PC-9 (cell line): ENCODE data around the gene KIF6. TPM values are rescaled to one million over a fixed set of nuclear protein-coding genes. Genes with fewer than 3 reads are reported as not detected.

Source experiments
- BruUV-seq: library from RNA; stranded (reverse); fragments of 400-500 nt; replicated peaks from 2 replicates; lab custom pipeline; 2021; lab: Mats Ljungman, UMichigan
- CTCF ChIA-PET: fragments of 300-600 bp; sonication (Branson Sonifier 250); formaldehyde crosslinking; loops from one replicate; lab custom pipeline; 2022; ENCODE audit warnings: antibody characterized with exemption; lab: Charles Lee
- POLR2A ChIA-PET: fragments of 300-600 bp; sonication (Branson Sonifier 250); formaldehyde crosslinking; loops from one replicate; lab custom pipeline; 2022; ENCODE audit warnings: antibody characterized with exemption; ENCODE audit not compliant: unreplicated experiment; lab: Charles Lee
- DNase-seq, 2 experiments: peaks; one replicate each; pipeline versions ENCODE4 v3.0.0 to v3.0.0-alpha.2; 2015 to 2022; ENCODE audit warnings: mixed read lengths in 1 of 2
- H2AFZ ChIP-seq: fragments of 200-600 bp; sonication (generic); 2 replicates; pipeline ENCODE4 v1.8.1; 2017; ENCODE audit warnings: antibody characterized with exemption
- H3F3A ChIP-seq: fragments of 200-600 bp; sonication (generic); 2 replicates; pipeline ENCODE4 v1.8.1; 2017; ENCODE audit warnings: antibody characterized with exemption, mild to moderate bottlenecking, low read depth; ENCODE audit not compliant: insufficient read depth
- H3K27ac ChIP-seq: fragments of 200-600 bp; sonication (generic); 2 replicates; pipeline ENCODE4 v1.6.1; 2016; ENCODE audit warnings: mixed run types
- H3K27me3 ChIP-seq: fragments of 200-600 bp; sonication (generic); 2 replicates; pipeline ENCODE4 v1.6.1; 2016; ENCODE audit warnings: low read depth, mixed run types; ENCODE audit not compliant: insufficient read depth
- H3K36me3 ChIP-seq: fragments of 200-600 bp; sonication (generic); 2 replicates; pipeline ENCODE4 v1.6.1; 2016; ENCODE audit warnings: low read depth, mixed run types
- H3K4me1 ChIP-seq: fragments of 200-600 bp; sonication (generic); replicated peaks from 2 replicates; pipeline ENCODE4 v1.6.1; 2016; ENCODE audit warnings: mixed run types; ENCODE audit not compliant: insufficient read depth
- H3K4me2 ChIP-seq: fragments of 200-600 bp; sonication (generic); 2 replicates; pipeline ENCODE4 v1.6.1; 2017; ENCODE audit warnings: mixed run types
- H3K4me3 ChIP-seq: fragments of 200-600 bp; sonication (generic); 2 replicates; pipeline ENCODE4 v1.6.1; 2016; ENCODE audit warnings: mixed run types
- H3K79me2 ChIP-seq: fragments of 200-600 bp; sonication (generic); 2 replicates; pipeline ENCODE4 v1.6.1; 2017; ENCODE audit warnings: low read depth, mixed run types
- H3K9me2 ChIP-seq: fragments of 200-600 bp; sonication (generic); 2 replicates; pipeline ENCODE4 v1.8.1; 2017; ENCODE audit warnings: mild to moderate bottlenecking; ENCODE audit not compliant: insufficient read depth
- H3K9me3 ChIP-seq: fragments of 200-600 bp; sonication (generic); 2 replicates; pipeline ENCODE4 v1.8.1; 2016; ENCODE audit warnings: low read depth; ENCODE audit not compliant: insufficient read depth
- H4K20me1 ChIP-seq: fragments of 200-600 bp; sonication (generic); 2 replicates; pipeline ENCODE4 v1.8.1; 2017; ENCODE audit not compliant: insufficient read depth
- CTCF ChIP-seq: fragments of 200-600 bp; sonication (generic); conservative IDR thresholded peaks from 2 replicates; pipeline ENCODE4 v1.6.1; 2017; ENCODE audit warnings: mixed run types, antibody characterized with exemption, mild to moderate bottlenecking, moderate library complexity
- EZH2 ChIP-seq: fragments of 200-600 bp; sonication (generic); IDR thresholded peaks from 2 replicates; pipeline ENCODE4 v1.8.0; 2017; ENCODE audit warnings: antibody characterized with exemption, low read depth
- intact Hi-C: fragments of 100-400 bp; cut with micrococcal nuclease; formaldehyde crosslinking; loops from one replicate; pipeline ENCODE4 v1.10.0; 2022; ENCODE audit not compliant: unreplicated experiment
- total RNA-seq: library from RNA; stranded (reverse); gene quantifications from 2 replicates; pipeline ENCODE4 v1.2.3, GENCODE V29; 2021

The KIF6 gene
- total RNA-seq, 1 experiment from 2014 or later = not detected

- H4K20me1 ChIP-seq = no peaks in the 10 kb centered on the region
- CTCF ChIA-PET = no interaction called here
- POLR2A ChIA-PET = no interaction called here
- H3K9me2 ChIP-seq = no peaks in the 10 kb centered on the region
- H3K4me1 ChIP-seq = no peaks in the 10 kb centered on the region
- H3K9me3 ChIP-seq = no peaks in the 10 kb centered on the region
- intact Hi-C loops = no loop called here
- no peaks in the 10 kb centered on the region for H3K36me3 ChIP-seq
- H3K4me3 ChIP-seq = no peak overlapping the region
- H3F3A ChIP-seq = no peaks in the 10 kb centered on the region
- DNase-seq = no peak
- peaks cover 52% of the 10 kb centered on the region for H3K27me3 ChIP-seq
- no peak overlapping the region for H3K27ac ChIP-seq
- H2AFZ ChIP-seq = no peak overlapping the region
- no peak overlapping the region for H3K4me2 ChIP-seq
- no TSS peak for BruUV-seq
- TF ChIP-seq CTCF (no peak), EZH2 (no peak)
- H3K79me2 ChIP-seq = no peaks in the 10 kb centered on the region
Measured at GRCh38 chr6:39493174-39493573, 232.0 kb downstream of the KIF6 start.

- POLR2A ChIA-PET = no interaction called here
- intact Hi-C loops = no loop called here
Measured at GRCh38 chr6:39490108-39490507, 235.1 kb downstream of the KIF6 start.

GRCh38 chr6:39488255-39488879, 236.8 kb downstream of the KIF6 start:
- no peak overlapping the region for H3K4me3 ChIP-seq
- H3K36me3 ChIP-seq = no peaks in the 10 kb centered on the region
- no peaks in the 10 kb centered on the region for H3F3A ChIP-seq
- POLR2A ChIA-PET = no interaction called here
- no peak for DNase-seq
- H3K4me2 ChIP-seq = no peak overlapping the region
- peaks cover 19% of the 10 kb centered on the region for H3K27me3 ChIP-seq
- H4K20me1 ChIP-seq = no peaks in the 10 kb centered on the region
- H3K4me1 ChIP-seq = no peaks in the 10 kb centered on the region
- H3K79me2 ChIP-seq = no peaks in the 10 kb centered on the region
- TF ChIP-seq CTCF = no peak
- no peak for TF ChIP-seq EZH2
- BruUV-seq = no TSS peak
- H3K9me3 ChIP-seq = no peaks in the 10 kb centered on the region
- intact Hi-C loops = no loop called here
- no peak overlapping the region for H3K27ac ChIP-seq
- H2AFZ ChIP-seq = no peak overlapping the region
- no peaks in the 10 kb centered on the region for H3K9me2 ChIP-seq
- CTCF ChIA-PET = no interaction called here

More at GRCh38 chr6:39490108-39490507, 235.1 kb downstream of the KIF6 start:
- CTCF ChIA-PET = no interaction called here
- Histone ChIP-seq H2AFZ (no peak overlapping the region), H3K9me3 (no peaks in the 10 kb centered on the region), H3F3A (no peaks in the 10 kb centered on the region), H3K4me1 (no peaks in the 10 kb centered on the region), H3K4me3 (no peak overlapping the region), H3K36me3 (no peaks in the 10 kb centered on the region), H4K20me1 (no peaks in the 10 kb centered on the region), H3K79me2 (no peaks in the 10 kb centered on the region), H3K27me3 (peaks cover 27% of the 10 kb centered on the region), H3K4me2 (no peak overlapping the region), H3K27ac (no peak overlapping the region), H3K9me2 (no peaks in the 10 kb centered on the region)
- TF ChIP-seq CTCF (no peak), EZH2 (no peak)
- DNase-seq = no peak
- BruUV-seq = no TSS peak
